ENCODE data around the gene TUBB4B.

- TF ChIP-seq CTCF (IDR thresholded peaks at IDR 0.05; ENCODE audit: low read length): no peak
- no peak for TF ChIP-seq EZH2 (IDR thresholded peaks at IDR 0.05; ENCODE audit: borderline replicate concordance, low read length)
Measured at GRCh38 chr9:137193771-137194170, 47.3 kb upstream of the TUBB4B start.
